IgD-negative memory B cell (primary cell): ENCODE results near the gene PCSK5. TPM values are rescaled to one million over a fixed set of nuclear protein-coding genes. Genes with fewer than 3 reads are reported as not detected.
"Not testable (repeated sequence)": the region's sequence is repeated elsewhere in the genome, so short reads cannot be mapped to it uniquely, and the experiment has no call there.

Experiments used
- H3K27ac Mint-ChIP-seq, 3 donors: one replicate each; pipeline ENCODE4 v1.8.0; 2020 to 2022; ENCODE audit warnings: mild to moderate bottlenecking in 3 of 3, mixed read lengths in 3 of 3, moderate library complexity in 1 of 3
- H3K27me3 Mint-ChIP-seq: one replicate; pipeline ENCODE4 v1.8.0; 2021; ENCODE audit warnings: mixed read lengths
- H3K36me3 Mint-ChIP-seq: one replicate; pipeline ENCODE4 v1.8.0; 2020; ENCODE audit warnings: mild to moderate bottlenecking, mixed read lengths
- H3K4me1 Mint-ChIP-seq, 3 donors: one replicate each; pipeline ENCODE4 v1.8.0; 2020 to 2022; ENCODE audit warnings: mixed read lengths in 3 of 3, mild to moderate bottlenecking in 1 of 3
- H3K4me3 Mint-ChIP-seq, 4 donors: one replicate each; pipeline ENCODE4 v1.8.0; 2020 to 2022; ENCODE audit warnings: mild to moderate bottlenecking in 4 of 4, mixed read lengths in 4 of 4, moderate library complexity in 3 of 4
- H3K9me3 Mint-ChIP-seq, 3 donors: one replicate each; pipeline ENCODE4 v1.8.0; 2020 to 2021; ENCODE audit warnings: mixed read lengths in 3 of 3, mild to moderate bottlenecking in 1 of 3
- polyA plus RNA-seq: library from polyadenylated mRNA; unstranded; fragments of 300-500 nt; fragmentation: Illumina TruSeq; gene quantifications from one replicate; pipeline ENCODE4 v1.2.3, GENCODE V29; 2021

The PCSK5 gene
- 0.18 TPM for polyA plus RNA-seq

DNA sequence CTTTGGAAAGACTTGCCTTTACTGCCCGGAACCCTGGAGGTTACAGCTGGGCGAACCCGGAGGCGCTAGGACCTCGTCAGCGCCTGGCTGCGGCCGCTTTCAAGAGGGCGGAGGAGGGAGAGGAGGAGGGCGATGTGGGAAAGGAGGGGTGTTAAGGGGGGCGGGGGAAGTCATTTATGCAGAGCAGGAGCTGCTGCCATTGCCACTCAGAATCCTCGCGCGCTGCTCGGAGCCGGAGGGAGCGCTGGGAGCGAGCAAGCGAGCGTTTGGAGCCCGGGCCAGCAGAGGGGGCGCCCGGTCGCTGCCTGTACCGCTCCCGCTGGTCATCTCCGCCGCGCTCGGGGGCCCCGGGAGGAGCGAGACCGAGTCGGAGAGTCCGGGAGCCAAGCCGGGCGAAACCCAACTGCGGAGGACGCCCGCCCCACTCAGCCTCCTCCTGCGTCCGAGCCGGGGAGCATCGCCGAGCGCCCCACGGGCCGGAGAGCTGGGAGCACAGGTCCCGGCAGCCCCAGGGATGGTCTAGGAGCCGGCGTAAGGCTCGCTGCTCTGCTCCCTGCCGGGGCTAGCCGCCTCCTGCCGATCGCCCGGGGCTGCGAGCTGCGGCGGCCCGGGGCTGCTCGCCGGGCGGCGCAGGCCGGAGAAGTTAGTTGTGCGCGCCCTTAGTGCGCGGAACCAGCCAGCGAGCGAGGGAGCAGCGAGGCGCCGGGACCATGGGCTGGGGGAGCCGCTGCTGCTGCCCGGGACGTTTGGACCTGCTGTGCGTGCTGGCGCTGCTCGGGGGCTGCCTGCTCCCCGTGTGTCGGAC is at the start of gene PCSK5:
TSS of gene PCSK5 (plus strand) at position 202 of the 805 bp plus-strand sequence. CDS start at position 711, 509 bp downstream.
- H3K27me3 Mint-ChIP-seq = peaks cover 31% of the 10 kb centered on the region
- H3K27ac Mint-ChIP-seq = peak within 1 kb of the TSS in 1 of 3 donors; percentile 47
- H3K4me1 Mint-ChIP-seq = peaks cover 9 to 14% (median 10%) of the 10 kb centered on the region in 3 donors
- H3K36me3 Mint-ChIP-seq = no peaks in the 10 kb centered on the region
- no peaks in the 10 kb centered on the region for H3K9me3 Mint-ChIP-seq
- H3K4me3 Mint-ChIP-seq = peak within 1 kb of the TSS; percentile 72 to 91 (median 78)

DNA sequence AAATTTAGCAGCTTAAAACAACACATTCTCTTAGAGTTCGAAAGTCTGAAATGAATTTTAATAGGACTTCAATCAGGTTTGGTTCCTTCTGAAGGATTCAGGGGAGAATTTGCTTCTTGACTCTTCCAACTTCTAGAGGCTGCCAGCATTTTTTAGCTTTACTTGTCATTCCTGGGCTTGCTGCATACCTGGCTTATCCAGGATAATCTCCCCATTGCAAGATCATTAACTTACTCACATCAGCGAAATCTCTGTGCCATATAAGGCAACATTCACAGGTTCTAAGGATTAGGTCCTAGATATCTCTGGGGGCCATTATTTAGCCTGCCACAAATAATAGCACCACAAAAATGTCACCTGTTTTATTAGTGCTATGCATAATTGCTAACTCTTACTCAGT is 46.2 kb upstream of the PCSK5 start:
- Mint-ChIP-seq H3K27me3 (no peaks in the 10 kb centered on the region), H3K4me3 (no peak overlapping the region), H3K4me1 (peaks cover 0 to 3% (median 0%) of the 10 kb centered on the region in 3 donors), H3K36me3 (no peaks in the 10 kb centered on the region), H3K27ac (no peak overlapping the region), H3K9me3 (peaks cover 0 to 2% (median 0%) of the 10 kb centered on the region in 3 donors)

DNA sequence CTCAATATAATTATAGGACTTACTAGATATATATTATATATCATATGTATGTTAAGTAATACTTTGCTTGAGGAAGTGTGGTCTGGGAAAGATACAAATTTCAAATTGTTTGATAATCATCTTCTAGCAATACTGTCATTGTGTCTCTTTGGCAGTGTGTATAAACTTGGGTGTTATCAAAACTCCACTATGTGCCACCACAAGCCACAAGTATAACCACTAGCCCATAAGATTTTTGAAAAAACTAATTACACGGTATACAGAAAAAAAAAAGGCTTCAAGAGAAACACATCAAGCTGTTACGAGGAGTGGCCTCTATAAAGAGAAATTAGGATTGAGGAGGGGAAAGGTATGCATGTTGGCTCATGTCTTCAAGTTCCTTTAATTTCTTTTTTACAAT is 44.7 kb upstream of the PCSK5 start:
- Mint-ChIP-seq H3K36me3 (no peaks in the 10 kb centered on the region), H3K4me3 (no peak overlapping the region), H3K9me3 (peaks cover 0 to 2% (median 0%) of the 10 kb centered on the region in 3 donors), H3K27ac (no peak overlapping the region), H3K4me1 (peaks cover 0 to 3% (median 0%) of the 10 kb centered on the region in 3 donors), H3K27me3 (no peaks in the 10 kb centered on the region)

DNA sequence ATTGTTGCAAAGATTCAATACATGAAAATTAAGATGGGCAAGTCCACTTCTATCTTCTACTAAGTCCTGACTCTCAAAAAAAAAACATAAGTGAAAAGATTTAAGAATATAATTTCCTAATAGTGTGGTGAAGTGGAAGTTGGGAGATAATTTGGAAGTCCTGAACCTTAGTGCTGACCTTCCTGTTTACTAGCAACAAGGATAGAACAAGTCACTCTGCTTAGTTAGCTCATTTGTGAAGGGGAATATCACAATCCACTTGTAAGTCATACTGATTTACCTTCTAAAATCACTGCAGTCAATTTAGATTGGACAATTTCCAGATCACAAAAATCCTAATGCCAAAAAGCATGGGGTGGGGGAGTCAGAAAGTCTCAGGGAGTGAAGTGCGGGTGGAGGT is 43.4 kb upstream of the PCSK5 start:
- peaks cover 0 to 3% (median 0%) of the 10 kb centered on the region in 3 donors for H3K4me1 Mint-ChIP-seq
- H3K27ac Mint-ChIP-seq = no peak overlapping the region
- H3K36me3 Mint-ChIP-seq = no peaks in the 10 kb centered on the region
- H3K9me3 Mint-ChIP-seq = peaks cover 0 to 2% (median 0%) of the 10 kb centered on the region in 3 donors
- H3K27me3 Mint-ChIP-seq = no peaks in the 10 kb centered on the region
- H3K4me3 Mint-ChIP-seq = no peak overlapping the region

DNA sequence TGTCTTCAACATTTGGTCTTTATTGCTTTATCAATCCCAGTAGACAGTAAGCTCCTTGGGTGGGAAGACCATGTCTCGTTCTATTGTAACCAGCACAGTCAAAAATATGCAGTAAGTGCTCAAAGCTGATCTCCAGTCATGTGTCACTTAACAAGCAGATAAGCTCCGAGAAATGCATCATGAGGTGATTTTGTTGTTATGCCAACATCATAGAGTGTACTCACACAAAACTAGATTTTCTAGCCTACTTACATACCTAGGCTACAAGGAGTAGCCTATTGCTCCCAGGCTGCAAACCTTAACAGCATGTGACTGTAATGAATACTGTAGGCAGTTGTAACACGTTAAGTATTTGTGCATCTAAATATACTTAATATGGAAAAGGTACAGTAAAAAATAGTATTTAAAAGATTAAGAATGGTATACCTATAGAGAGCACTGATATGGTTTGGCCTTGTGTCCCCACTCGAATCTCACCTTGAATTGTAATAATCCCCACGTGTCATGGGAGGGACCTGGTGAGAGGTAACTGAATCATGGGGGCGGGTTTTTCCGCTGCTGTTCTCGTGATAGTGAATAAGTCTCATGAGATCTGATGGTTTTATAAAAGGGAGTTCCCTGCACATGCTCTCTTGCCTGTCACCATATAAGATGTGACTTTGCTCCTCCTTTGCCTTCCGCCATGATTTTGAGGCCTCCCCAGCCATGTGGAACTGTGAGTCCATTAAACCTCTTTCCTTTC is 39.8 kb upstream of the PCSK5 start:
- Mint-ChIP-seq H3K36me3 (no peaks in the 10 kb centered on the region), H3K27ac (no peak overlapping the region), H3K9me3 (no peaks in the 10 kb centered on the region), H3K4me3 (no peak overlapping the region), H3K27me3 (no peaks in the 10 kb centered on the region), H3K4me1 (no peaks in the 10 kb centered on the region)

DNA sequence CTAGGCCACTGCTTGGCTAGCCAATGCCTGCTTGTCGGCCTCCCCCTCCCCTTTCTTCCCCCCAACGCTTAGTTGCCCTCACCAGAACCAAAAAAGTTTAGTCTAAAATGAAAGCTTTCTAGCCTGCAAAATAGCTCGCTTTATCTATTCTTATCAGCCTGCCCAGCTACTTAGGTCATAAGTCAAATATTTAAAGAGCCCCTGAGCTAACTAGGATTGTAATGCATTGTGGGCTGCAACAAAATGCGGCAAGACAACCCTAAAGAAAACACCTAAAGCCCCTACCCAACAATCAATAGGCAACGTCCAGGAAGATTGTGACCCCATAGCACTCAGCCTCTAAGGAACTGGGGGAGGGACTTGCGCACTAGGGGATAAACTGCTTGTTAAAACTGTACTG is 38.6 kb upstream of the PCSK5 start:
- Mint-ChIP-seq H3K27ac (no peak overlapping the region), H3K4me3 (no peak overlapping the region), H3K9me3 (no peaks in the 10 kb centered on the region), H3K36me3 (no peaks in the 10 kb centered on the region), H3K27me3 (no peaks in the 10 kb centered on the region), H3K4me1 (no peaks in the 10 kb centered on the region)

DNA sequence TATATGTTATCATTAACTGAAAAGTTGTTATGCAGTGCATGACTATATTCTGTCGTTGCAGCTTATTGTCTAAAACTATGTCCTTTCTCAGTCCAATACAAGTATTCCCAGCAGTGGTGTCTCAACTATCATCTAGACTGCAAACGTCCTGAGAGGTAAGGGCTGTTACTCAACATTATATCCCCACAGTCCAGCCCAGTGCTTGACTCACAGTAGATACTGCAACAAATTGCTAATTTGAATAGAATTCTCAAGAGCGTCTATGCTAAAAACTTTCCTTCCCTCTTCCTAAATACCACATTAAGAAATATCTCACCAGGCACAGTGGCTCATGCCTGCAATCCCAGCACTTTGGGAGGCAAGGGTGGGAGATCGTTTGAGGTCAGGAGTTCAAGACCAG is 37.7 kb upstream of the PCSK5 start:
- no peaks in the 10 kb centered on the region for H3K4me1 Mint-ChIP-seq
- H3K27ac Mint-ChIP-seq = no peak overlapping the region
- H3K27me3 Mint-ChIP-seq = no peaks in the 10 kb centered on the region
- no peaks in the 10 kb centered on the region for H3K9me3 Mint-ChIP-seq
- H3K36me3 Mint-ChIP-seq = no peaks in the 10 kb centered on the region
- no peak overlapping the region for H3K4me3 Mint-ChIP-seq

DNA sequence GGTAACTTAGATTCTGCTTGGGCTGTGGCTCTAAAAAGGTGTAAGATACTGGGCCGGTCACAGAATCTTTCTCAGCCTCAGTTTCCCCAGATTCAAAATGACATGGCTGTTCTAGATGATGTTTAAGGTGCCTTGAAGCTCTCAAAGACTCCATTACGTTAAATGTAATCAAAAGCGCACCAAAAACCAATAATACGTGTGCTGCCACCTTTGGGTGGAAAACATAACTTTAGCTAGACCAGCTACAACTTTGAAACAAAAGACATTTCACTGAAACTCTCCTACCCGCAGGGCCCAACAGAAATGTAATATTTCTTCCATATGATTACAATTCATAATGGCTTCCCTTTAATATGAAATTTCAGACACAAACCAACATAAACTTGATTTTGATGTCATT is 35.0 kb upstream of the PCSK5 start:
- no peaks in the 10 kb centered on the region for H3K36me3 Mint-ChIP-seq
- H3K4me3 Mint-ChIP-seq = no peak overlapping the region
- no peaks in the 10 kb centered on the region for H3K27me3 Mint-ChIP-seq

DNA sequence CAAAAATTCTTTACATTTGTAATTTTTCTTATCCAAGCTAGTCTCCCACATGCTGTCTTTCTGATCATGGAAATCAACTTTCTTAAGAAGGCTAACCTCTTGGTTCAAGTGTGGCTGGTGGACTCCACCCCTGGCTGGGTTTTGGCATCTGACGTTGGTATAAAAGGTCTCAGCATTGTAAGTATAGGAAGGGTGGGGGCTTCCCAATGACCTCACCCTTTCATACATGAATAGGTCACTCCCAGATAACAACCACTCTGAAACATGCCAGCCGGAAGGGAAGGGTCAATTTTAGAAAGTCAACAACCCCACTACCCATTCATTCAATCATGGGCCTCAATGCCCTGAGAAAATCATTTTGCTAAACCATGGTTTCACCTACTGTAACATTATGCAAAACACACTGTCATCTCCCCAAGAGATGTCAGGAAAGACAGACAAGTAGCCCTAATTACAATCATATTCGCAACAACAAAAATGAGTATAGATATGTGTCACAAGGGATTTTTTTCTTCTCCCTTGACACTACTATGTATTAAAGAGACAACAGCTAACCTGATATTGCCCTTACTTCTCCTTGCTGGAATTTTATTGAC is 31.9 kb upstream of the PCSK5 start:
- Mint-ChIP-seq H3K4me1 (no peaks in the 10 kb centered on the region), H3K36me3 (no peaks in the 10 kb centered on the region), H3K4me3 (no peak overlapping the region), H3K9me3 (no peaks in the 10 kb centered on the region), H3K27me3 (no peaks in the 10 kb centered on the region), H3K27ac (peak overlapping the region in 1 of 3 donors; percentile 18)

More for the DNA sequence above, 35.0 kb upstream of the PCSK5 start:
- no peak overlapping the region for H3K27ac Mint-ChIP-seq
- no peaks in the 10 kb centered on the region for H3K4me1 Mint-ChIP-seq
- no peaks in the 10 kb centered on the region for H3K9me3 Mint-ChIP-seq

DNA sequence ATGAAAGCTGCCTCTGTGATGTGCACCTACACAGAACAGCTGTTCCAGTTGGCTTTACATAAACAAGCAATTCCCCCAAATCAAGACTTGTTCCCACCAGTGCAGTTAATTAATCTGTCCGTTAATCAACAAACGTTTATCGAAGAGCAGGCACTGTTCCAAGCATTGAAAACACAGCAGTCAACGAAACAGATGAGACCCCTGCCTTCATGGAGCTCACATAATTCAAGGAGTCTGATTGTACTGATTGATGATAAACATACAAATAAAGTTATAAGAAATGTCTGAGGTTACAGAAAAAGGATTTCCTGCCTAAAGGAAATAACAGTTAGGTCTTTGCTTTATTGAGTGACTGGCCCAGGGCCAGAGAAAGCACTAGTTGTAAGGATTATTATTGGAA is 26.2 kb upstream of the PCSK5 start:
- H3K36me3 Mint-ChIP-seq = no peaks in the 10 kb centered on the region
- no peaks in the 10 kb centered on the region for H3K4me1 Mint-ChIP-seq
- no peaks in the 10 kb centered on the region for H3K9me3 Mint-ChIP-seq
- no peak overlapping the region for H3K27ac Mint-ChIP-seq
- no peaks in the 10 kb centered on the region for H3K27me3 Mint-ChIP-seq
- no peak overlapping the region for H3K4me3 Mint-ChIP-seq

DNA sequence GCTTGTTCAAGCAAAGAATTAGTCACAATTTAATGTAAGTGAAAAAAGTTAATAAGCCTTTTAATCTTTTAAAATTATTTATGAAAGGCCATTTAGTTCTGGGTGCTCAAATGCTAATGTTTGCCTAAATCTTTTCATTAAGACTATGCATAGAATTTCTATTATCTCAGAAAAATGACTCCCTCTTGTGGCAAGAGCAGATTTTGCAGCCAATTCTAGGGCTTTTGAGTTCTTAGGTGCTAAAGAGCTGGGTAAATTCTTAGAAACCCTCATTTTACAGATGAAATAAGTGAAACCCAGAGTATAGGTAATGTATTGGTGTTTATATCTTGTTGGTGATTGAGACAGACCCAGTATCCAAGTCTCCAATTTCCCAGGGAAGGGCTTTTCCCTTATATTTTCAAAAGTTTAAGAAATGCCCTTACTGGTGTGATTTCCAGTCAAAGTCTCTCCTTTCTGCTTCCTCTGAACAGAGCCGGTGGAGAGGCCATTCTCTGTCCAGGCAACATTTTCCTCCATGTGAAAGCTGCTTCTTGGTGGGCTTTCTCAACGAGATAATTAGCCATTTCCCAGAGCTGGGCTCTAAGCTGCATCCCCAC is 24.1 kb upstream of the PCSK5 start:
- no peaks in the 10 kb centered on the region for H3K4me1 Mint-ChIP-seq
- no peaks in the 10 kb centered on the region for H3K36me3 Mint-ChIP-seq
- no peaks in the 10 kb centered on the region for H3K27me3 Mint-ChIP-seq
- H3K27ac Mint-ChIP-seq = no peak overlapping the region
- no peak overlapping the region for H3K4me3 Mint-ChIP-seq
- H3K9me3 Mint-ChIP-seq = no peaks in the 10 kb centered on the region

DNA sequence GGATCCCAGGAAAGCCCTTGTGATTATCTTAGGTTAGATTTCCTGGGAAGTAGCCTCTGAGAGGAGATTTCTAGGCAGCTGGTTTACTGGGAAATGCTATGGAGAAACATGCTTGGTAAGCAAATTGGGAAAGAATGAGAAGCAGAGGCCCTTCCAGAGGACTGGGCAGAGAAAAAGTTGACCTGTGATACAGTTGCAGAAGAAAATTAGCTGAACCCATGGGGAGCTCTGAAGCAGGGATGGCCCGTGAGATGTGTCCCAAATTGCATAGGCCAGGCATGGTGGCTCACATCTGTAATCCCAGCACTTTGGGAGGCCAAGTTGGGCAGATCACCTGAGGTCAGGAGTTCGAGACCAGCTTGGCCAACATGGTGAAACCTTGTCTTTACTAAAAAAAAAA is 21.9 kb upstream of the PCSK5 start:
- not testable (repeated sequence) for H3K36me3 Mint-ChIP-seq, H3K4me3 Mint-ChIP-seq, H3K9me3 Mint-ChIP-seq, H3K27ac Mint-ChIP-seq, H3K27me3 Mint-ChIP-seq, H3K4me1 Mint-ChIP-seq

DNA sequence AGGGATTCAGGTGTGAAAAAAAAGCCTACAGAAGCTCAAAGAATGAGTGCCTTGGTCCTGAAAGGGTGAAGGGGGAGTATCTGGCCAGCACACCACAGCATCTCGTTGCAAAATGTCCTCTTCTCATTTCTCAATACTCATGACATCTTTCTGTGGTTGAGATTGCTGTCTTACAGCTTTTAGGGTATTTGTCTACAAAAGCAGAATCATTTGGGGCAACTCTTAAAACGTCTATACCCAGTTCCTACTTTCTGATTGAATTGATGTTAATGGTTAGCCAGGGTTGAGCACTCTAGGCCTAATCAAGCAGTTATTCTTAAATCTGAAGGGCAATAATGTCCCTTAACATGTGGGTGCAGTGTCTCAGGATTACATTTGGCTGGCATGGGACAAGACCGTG is 21.2 kb upstream of the PCSK5 start:
- H3K4me1 Mint-ChIP-seq = no peaks in the 10 kb centered on the region
- H3K27me3 Mint-ChIP-seq = no peaks in the 10 kb centered on the region
- no peaks in the 10 kb centered on the region for H3K9me3 Mint-ChIP-seq
- H3K36me3 Mint-ChIP-seq = no peaks in the 10 kb centered on the region
- H3K27ac Mint-ChIP-seq = no peak overlapping the region
- H3K4me3 Mint-ChIP-seq = peak overlapping the region in 1 of 4 donors; percentile 7

DNA sequence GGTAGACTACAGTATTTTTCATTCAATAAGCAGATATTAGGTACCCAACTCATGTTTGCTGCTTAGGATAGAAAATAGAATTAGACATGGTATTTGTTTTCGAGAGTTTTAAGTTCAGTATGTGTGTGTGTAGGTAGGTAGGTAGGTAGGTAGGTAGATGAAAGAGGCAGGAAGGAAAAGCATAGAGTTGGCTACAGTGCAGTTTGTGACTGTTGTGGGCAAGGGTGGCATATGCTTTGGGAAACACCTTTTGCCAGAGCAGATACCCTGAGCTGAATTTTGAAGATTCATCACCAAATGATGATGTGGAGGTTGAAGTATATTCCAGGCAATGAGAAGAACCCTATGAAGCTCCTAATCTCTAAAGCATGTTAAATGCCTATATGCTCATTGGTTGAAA is 20.0 kb upstream of the PCSK5 start:
- Mint-ChIP-seq H3K27ac (no peak overlapping the region), H3K36me3 (no peaks in the 10 kb centered on the region), H3K4me3 (no peak overlapping the region), H3K4me1 (no peaks in the 10 kb centered on the region), H3K9me3 (no peaks in the 10 kb centered on the region), H3K27me3 (no peaks in the 10 kb centered on the region)

DNA sequence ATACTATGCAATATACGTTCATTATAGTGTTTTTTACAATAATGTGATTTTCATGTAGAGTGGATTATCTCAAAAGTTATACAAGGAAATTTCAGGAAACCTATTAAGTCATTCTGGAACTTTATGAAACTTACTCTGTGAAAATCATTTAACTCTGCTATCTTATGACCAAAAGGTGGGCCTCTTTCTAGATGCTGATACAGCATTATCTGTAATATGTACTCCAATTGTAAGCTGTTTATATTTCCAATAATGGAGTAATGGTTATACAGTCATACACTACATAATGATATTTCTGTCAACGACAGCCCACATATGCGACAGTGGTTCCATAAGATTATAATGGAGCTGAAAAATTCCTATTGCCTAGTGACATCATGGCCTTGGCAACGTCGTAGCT is 18.8 kb upstream of the PCSK5 start:
- Mint-ChIP-seq H3K4me1 (no peaks in the 10 kb centered on the region), H3K27ac (no peak overlapping the region), H3K27me3 (no peaks in the 10 kb centered on the region), H3K36me3 (no peaks in the 10 kb centered on the region), H3K9me3 (no peaks in the 10 kb centered on the region), H3K4me3 (no peak overlapping the region)
